PC-3 (cell line): ENCODE data around the gene DIAPH2. TPM values are rescaled to one million over a fixed set of nuclear protein-coding genes. Genes with fewer than 3 reads are reported as not detected.

ENCODE experiments used
- ATAC-seq: fragments of 200-7000 bp; cut with Tn5 transposase; 2 replicates; pipeline ENCODE4 v1.9.1; 2020; ENCODE audit warnings: mild to moderate bottlenecking, moderate library complexity
- BruUV-seq: library from RNA; stranded (reverse); fragments of 400-500 nt; replicated peaks from 2 replicates; lab custom pipeline; 2021; lab: Mats Ljungman, UMichigan
- CTCF ChIA-PET: fragments of 300-600 bp; sonication (Branson Sonifier 250); formaldehyde crosslinking; loops from one replicate; lab custom pipeline; 2022; ENCODE audit warnings: antibody characterized with exemption; lab: Charles Lee
- POLR2A ChIA-PET: fragments of 300-600 bp; sonication (Branson Sonifier 250); formaldehyde crosslinking; loops from one replicate; lab custom pipeline; 2022; ENCODE audit warnings: antibody characterized with exemption; ENCODE audit not compliant: unreplicated experiment; lab: Charles Lee
- DNase-seq: peaks from one replicate; pipeline ENCODE4 v3.0.0-alpha.2; 2015
- H2AFZ ChIP-seq: fragments of 300-600 bp; sonication (generic); 2 replicates; pipeline ENCODE4 v1.6.0; 2016; ENCODE audit warnings: antibody characterized with exemption, low read length
- H3F3A ChIP-seq: fragments of 300-600 bp; sonication (generic); one replicate; pipeline ENCODE4 v1.6.0; 2017; ENCODE audit warnings: antibody characterized with exemption, low read length, control low read depth, mild to moderate bottlenecking; ENCODE audit not compliant: unreplicated experiment
- H3K27ac ChIP-seq: fragments of 300-600 bp; sonication (generic); 2 replicates; pipeline ENCODE4 v1.5.1; 2016; ENCODE audit warnings: mild to moderate bottlenecking, low read length
- H3K27me3 ChIP-seq: fragments of 300-600 bp; sonication (generic); 2 replicates; pipeline ENCODE4 v1.6.1; 2016; ENCODE audit warnings: low read length, mixed read lengths
- H3K36me3 ChIP-seq: fragments of 300-600 bp; sonication (generic); 2 replicates; pipeline ENCODE4 v1.6.1; 2016; ENCODE audit warnings: low read depth, mixed run types, low read length, mixed read lengths
- H3K4me1 ChIP-seq: fragments of 300-600 bp; sonication (generic); 2 replicates; pipeline ENCODE4 v1.5.1; 2016; ENCODE audit warnings: low read length; ENCODE audit not compliant: insufficient read depth
- H3K4me2 ChIP-seq: fragments of 300-600 bp; sonication (generic); 2 replicates; pipeline ENCODE4 v1.6.0; 2016; ENCODE audit warnings: low read length
- H3K4me3 ChIP-seq: fragments of 300-600 bp; sonication (generic); 2 replicates; pipeline ENCODE4 v1.5.1; 2016; ENCODE audit warnings: mild to moderate bottlenecking, low read length, mixed read lengths
- H3K79me2 ChIP-seq: fragments of 300-600 bp; sonication (generic); 2 replicates; pipeline ENCODE4 v1.6.1; 2017; ENCODE audit warnings: low read length, mixed read lengths
- H3K9ac ChIP-seq: fragments of 300-600 bp; sonication (generic); 2 replicates; pipeline ENCODE4 v1.6.0; 2016; ENCODE audit warnings: mild to moderate bottlenecking, low read length
- H3K9me2 ChIP-seq: fragments of 300-600 bp; sonication (generic); replicated peaks from 2 replicates; pipeline ENCODE4 v1.6.1; 2016; ENCODE audit warnings: mixed run types, low read length, mixed read lengths
- H3K9me3 ChIP-seq: fragments of 300-600 bp; sonication (generic); 2 replicates; pipeline ENCODE4 v1.6.1; 2016; ENCODE audit warnings: low read length, mixed read lengths
- H4K20me1 ChIP-seq: fragments of 300-600 bp; sonication (generic); 2 replicates; pipeline ENCODE4 v1.6.1; 2016; ENCODE audit warnings: low read length, mixed read lengths
- CTCF ChIP-seq: fragments of 300-600 bp; sonication (generic); conservative IDR thresholded peaks from 2 replicates; pipeline ENCODE4 v1.5.1; 2017; ENCODE audit warnings: antibody characterized with exemption, low read depth, mild to moderate bottlenecking, low read length
- EZH2 ChIP-seq: fragments of 300-600 bp; sonication (generic); IDR thresholded peaks from one replicate; pipeline ENCODE4 v1.6.1; 2017; ENCODE audit warnings: antibody characterized with exemption, mild to moderate bottlenecking, low read length; ENCODE audit not compliant: unreplicated experiment
- EZH2phosphoT487 ChIP-seq: fragments of 300-600 bp; sonication (generic); IDR thresholded peaks from 2 replicates; pipeline ENCODE4 v1.6.1; 2018; ENCODE audit warnings: mild to moderate bottlenecking, antibody characterized with exemption, low read length, borderline replicate concordance
- intact Hi-C: fragments of 100-400 bp; cut with micrococcal nuclease; formaldehyde crosslinking; loops from 2 replicates; pipeline ENCODE4 v1.9.0; 2023
- total RNA-seq: library from RNA; depleted of rRNA; stranded (reverse); fragments of >200 nt; gene quantifications from 2 replicates; pipeline ENCODE4 v1.2.3, GENCODE V29; 2014

Gene DIAPH2
- total RNA-seq, 1 experiment from 2014 or later = 15.1 TPM

GRCh38 chrX:97538745-97539144 lies 854.1 kb downstream of the DIAPH2 start:
- intact Hi-C loops = no loop called here
- no peaks in the 10 kb centered on the region for H3F3A ChIP-seq
- ATAC-seq (no peak), DNase-seq (no peak)
- no peak overlapping the region for H3K4me2 ChIP-seq
- H3K79me2 ChIP-seq = no peaks in the 10 kb centered on the region
- H3K9ac ChIP-seq = no peak overlapping the region
- no peaks in the 10 kb centered on the region for H3K36me3 ChIP-seq
- H3K4me3 ChIP-seq = no peak overlapping the region
- H4K20me1 ChIP-seq = no peaks in the 10 kb centered on the region
- no peaks in the 10 kb centered on the region for H3K9me2 ChIP-seq
- CTCF ChIA-PET = no interaction called here
- BruUV-seq = no TSS peak
- no peaks in the 10 kb centered on the region for H3K27me3 ChIP-seq
- no peak overlapping the region for H3K27ac ChIP-seq
- no peak overlapping the region for H2AFZ ChIP-seq
- no peak for TF ChIP-seq EZH2phosphoT487
- no peak for TF ChIP-seq CTCF
- no peak for TF ChIP-seq EZH2
- no peaks in the 10 kb centered on the region for H3K4me1 ChIP-seq
- POLR2A ChIA-PET = no interaction called here
- no peaks in the 10 kb centered on the region for H3K9me3 ChIP-seq

DNA sequence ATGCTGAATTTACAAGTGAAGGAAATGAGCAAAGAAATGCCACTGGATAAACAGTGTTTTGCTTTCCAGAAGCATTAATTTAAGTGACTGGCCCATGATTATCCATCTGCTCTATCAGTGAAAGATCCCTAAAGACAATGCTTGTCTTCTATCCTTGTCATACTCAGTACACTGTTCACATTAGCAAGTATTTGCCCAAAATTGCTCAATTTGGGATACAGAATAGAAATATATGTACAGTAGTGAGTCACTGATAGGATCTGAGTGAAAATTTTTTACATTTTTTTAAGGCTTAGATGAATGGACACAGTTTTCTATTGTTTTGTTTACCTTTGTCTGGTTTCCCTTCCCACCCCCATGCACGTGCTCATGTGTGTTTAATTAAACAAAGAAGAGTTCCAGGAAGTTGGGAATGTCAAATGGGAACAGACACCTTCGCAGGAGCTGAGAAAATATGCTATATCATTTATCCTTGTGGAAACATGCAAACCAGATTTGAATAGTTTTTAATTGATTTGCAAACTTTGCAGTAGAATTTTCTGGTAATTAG lies 855.4 kb downstream of the DIAPH2 start:
- TF ChIP-seq EZH2 (no peak), EZH2phosphoT487 (no peak), CTCF (no peak)
- H4K20me1 ChIP-seq = no peaks in the 10 kb centered on the region
- no peaks in the 10 kb centered on the region for H3K27me3 ChIP-seq
- no peak overlapping the region for H3K4me2 ChIP-seq
- BruUV-seq = no TSS peak
- no peak overlapping the region for H3K4me3 ChIP-seq
- H3K36me3 ChIP-seq = no peaks in the 10 kb centered on the region
- no peaks in the 10 kb centered on the region for H3K79me2 ChIP-seq
- no peaks in the 10 kb centered on the region for H3K9me2 ChIP-seq
- ChIA-PET CTCF (no interaction called here), POLR2A (no interaction called here)
- DNase-seq (no peak), ATAC-seq (no peak)
- H3F3A ChIP-seq = no peaks in the 10 kb centered on the region
- no peak overlapping the region for H2AFZ ChIP-seq
- intact Hi-C loops = no loop called here
- H3K4me1 ChIP-seq = no peaks in the 10 kb centered on the region
- no peak overlapping the region for H3K27ac ChIP-seq
- H3K9ac ChIP-seq = no peak overlapping the region
- H3K9me3 ChIP-seq = no peaks in the 10 kb centered on the region

- no peak overlapping the region for H3K4me3 ChIP-seq
- H4K20me1 ChIP-seq = no peaks in the 10 kb centered on the region
- ATAC-seq (no peak; the same call in 1 of the 2 replicates), DNase-seq (peak; percentile 23)
- no TSS peak for BruUV-seq
- no peak overlapping the region for H3K27ac ChIP-seq
- ChIA-PET CTCF (no interaction called here), POLR2A (no interaction called here)
- no peaks in the 10 kb centered on the region for H3K79me2 ChIP-seq
- H3K9me3 ChIP-seq = no peaks in the 10 kb centered on the region
- no peaks in the 10 kb centered on the region for H3F3A ChIP-seq
- TF ChIP-seq EZH2phosphoT487 (no peak), CTCF (no peak), EZH2 (no peak)
- H3K36me3 ChIP-seq = no peaks in the 10 kb centered on the region
- no peak overlapping the region for H3K9ac ChIP-seq
- H3K4me1 ChIP-seq = no peaks in the 10 kb centered on the region
- no peaks in the 10 kb centered on the region for H3K9me2 ChIP-seq
- intact Hi-C loops = no loop called here
- H3K27me3 ChIP-seq = no peaks in the 10 kb centered on the region
- H3K4me2 ChIP-seq = no peak overlapping the region
- H2AFZ ChIP-seq = no peak overlapping the region
Observed at GRCh38 chrX:97547877-97548578, 863.4 kb downstream of the DIAPH2 start.
